H4 (cell line): ENCODE data around the gene GGTA1. TPM values are rescaled to one million over a fixed set of nuclear protein-coding genes. Genes with fewer than 3 reads are reported as not detected.

Experiments
- total RNA-seq: library from RNA; depleted of rRNA; stranded (reverse); fragments of >200 nt; shearing (Covaris generic); gene quantifications from 2 replicates; pipeline ENCODE4 v1.2.3, GENCODE V29; 2014; rRNA removed

Gene GGTA1
- total RNA-seq, 1 experiment from 2014 or later: 0.35 TPM

Other genes with a start within 250 kb of the GGTA1 start
- gene GSN, start 231.7 kb downstream of the GGTA1 start, total RNA-seq: 125 and 137 TPM in 2 replicates
- 38.2 and 47.0 TPM in 2 replicates for gene STOM, start 129.6 kb downstream of the GGTA1 start, total RNA-seq
- gene DAB2IP, start 151.8 kb upstream of the GGTA1 start, total RNA-seq: 5.3 and 8.4 TPM in 2 replicates